Epidermal melanocyte (primary cell): ENCODE measurements around the gene WDR4.
"Not testable (repeated sequence)": the region's sequence is repeated elsewhere in the genome, so short reads cannot be mapped to it uniquely, and the experiment has no call there.

ENCODE experiments used
- DNase-seq: peaks from one replicate; pipeline ENCODE4 v3.0.0; 2011; ENCODE audit warnings: low spot score; ENCODE audit not compliant: insufficient read length

The WDR4 gene

GRCh38 chr21:42818328-42818749 is 61.0 kb downstream of the WDR4 start:
- peak; percentile 30 for DNase-seq

GRCh38 chr21:42815217-42815616 is 64.1 kb downstream of the WDR4 start:
- no peak for DNase-seq

DNA sequence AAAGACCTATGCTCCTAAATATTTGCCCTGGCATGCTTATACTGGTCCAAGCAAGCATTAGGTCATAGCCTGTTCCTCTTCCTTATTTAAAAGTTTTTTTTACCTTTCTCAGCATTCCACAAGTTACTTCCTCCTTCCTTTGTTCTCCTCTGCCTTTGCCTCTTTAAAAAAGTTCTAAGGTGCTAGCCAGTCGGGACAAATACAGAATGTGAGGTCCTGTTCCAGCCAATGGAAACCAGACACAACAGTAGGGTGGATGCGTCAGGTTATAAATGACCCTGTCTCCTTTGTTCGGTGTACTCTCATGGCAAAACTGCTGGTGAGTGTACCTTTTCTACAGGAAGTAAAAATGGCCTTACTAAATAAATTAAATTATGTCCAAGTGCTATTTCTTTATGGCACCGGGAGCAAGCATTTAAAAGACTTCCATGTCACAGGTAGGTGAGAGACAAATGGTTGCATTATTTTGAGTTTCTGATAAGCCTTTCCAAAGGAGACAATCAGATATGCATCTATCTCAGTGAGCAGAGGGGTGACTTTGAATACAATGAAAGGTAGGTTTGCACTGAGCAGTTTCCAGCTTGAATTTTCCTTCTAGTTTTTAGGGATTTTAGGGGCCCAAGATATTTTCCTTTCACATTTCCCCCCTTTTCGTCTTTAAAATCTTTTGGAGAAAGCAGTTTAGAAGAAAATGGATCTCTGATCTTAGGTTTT is 66.7 kb downstream of the WDR4 start:
- DNase-seq: not testable (repeated sequence)

DNA sequence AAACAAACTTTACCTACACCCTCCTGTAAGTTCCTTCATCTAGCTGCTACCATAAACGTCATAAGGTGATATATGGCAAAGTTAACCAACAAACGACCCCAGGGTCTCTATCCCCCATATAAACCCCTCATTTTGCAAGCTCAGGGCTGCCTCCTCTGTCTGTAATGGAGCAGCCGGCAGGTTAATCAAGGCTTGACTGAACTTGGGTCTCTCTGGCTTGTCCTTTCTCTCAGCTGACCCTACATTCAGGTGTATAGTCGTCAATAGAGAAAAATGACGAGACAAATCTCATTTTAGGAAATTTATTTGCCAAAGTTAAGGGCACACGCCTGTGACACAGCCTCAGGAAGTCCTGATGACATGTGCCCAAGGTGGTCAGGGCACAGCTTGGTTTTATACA is 67.4 kb downstream of the WDR4 start:
- no peak for DNase-seq

DNA sequence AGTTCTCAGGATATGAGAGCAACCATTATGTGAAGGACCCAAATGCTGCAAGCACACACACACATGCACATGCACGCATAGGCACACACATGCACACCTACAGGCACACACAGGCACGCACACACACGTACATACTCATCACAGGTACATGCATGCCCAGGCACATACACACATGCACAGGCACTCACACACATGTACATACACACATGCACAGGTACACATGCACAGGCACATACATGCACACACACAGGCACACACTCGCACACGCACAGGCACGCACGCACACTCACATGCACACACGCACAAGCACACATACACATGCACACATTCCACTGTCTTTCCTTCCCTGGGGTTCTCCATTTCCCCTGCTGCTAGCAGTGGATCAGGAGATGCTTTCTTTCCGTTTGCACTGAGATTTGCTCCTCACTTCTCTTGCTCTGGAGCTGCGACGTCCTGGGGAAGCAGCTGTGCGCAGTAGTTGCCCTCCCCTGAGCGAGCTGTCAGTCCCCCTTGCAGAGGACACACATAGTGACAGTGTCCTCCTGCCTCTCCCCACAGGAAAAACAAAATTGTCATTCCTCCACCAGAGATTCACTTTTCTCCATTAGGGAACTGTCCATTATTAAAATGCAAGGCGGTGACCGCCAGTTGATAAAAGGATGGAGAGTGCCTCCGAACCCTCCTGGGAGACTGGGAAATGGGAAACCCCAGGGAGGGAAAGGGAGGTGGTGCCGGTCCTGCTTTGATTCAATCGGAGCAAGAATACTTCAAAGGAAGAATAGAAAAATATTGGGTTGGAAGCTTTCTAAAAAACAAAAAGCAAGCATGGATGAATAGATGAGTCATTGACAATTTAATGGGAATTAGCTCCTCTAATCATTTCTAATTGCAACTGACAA is 69.5 kb downstream of the WDR4 start:
- no peak for DNase-seq

DNA sequence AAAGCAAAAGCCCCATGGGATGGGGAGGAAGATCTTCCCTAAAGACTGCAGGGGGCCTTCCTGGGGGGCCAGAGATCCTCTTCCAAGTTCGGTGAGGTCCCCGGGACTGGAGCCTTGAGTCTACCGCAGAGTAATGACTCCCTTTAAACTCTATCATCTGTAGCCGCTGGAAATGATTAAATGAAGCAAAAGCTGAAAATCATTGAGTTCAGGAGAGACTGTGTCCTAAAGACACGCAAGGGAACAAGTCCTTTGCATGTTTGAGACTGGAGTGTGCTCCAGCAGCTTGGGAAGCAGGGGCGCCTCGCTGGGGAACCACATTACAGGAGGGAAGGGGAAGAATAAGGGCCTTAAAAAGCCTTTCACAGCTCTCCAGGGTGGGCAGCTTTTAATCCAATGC is 70.2 kb downstream of the WDR4 start:
- no peak for DNase-seq

DNA sequence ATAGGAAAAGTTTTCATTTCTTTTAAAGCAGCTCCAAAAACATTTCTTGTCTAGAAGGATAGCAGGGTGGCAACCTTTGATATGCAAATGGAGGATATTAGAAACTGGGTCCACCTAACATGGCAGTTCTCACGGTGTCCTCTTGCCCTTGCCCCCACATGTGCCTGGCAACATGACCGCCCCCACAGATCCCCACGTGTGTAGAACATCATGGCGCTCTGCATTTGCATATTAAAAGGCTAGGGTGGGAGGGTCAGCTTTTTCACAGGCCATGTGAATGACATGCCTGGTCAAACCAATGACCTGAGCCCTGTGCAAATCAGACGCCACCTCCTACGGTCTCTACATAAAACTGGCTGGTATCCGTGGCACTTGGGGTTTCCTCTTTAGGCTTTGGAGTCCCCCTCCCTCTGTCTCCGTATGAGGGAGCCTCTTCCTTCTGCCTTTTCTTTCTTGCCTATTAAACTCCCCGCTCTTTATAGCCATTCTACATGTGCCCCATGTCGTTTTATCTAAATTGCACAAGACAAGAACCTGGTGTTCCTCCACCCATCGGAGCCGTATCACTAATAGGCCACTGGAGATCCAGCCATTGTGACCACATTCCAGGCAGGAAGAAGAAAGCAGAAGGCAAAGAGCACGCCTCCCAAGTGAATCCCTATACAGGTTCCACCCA is 71.3 kb downstream of the WDR4 start:
- no peak for DNase-seq

DNA sequence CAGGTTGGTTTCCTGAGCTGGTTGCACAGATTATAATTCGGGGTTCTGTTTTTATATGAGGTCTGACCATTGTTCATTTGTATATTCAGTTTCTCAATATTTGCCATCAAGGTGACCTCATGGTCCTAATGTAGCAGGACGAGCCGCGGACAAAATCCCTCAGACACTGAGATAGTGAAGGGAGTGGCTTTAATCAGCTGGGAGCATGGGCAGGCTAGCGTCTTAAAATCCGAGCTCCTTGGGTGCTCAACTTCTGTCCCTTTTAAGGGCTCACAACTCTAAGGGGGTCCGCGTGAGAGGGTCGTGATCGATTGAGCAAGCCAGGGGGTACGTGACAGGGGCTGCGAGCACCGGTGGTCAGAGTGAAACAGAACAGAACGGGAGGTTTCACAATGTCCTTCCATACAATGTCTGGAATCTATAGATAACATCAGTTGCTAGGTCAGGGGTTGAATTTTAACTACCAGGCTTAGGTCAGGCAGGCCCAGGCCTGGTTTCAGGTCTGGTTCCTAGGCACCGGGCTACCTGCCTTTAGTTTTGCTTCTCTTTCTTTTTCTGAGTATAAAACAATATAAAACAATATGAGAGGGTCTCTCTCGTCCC is 71.9 kb downstream of the WDR4 start:
- DNase-seq: not testable (repeated sequence)

- no peak for DNase-seq
Measured at GRCh38 chr21:42806509-42807140, 72.7 kb downstream of the WDR4 start.

GRCh38 chr21:42801616-42802015 is 77.7 kb downstream of the WDR4 start:
- not testable (repeated sequence) for DNase-seq

- DNase-seq: no peak
Measured at GRCh38 chr21:42799948-42800347, 79.4 kb downstream of the WDR4 start.

- no peak for DNase-seq
Measured at GRCh38 chr21:42799516-42799915, 79.8 kb downstream of the WDR4 start.
